ENCODE measurements around the gene DMAC2.
"Not testable (repeated sequence)": the region's sequence is repeated elsewhere in the genome, so short reads cannot be mapped to it uniquely, and the experiment has no call there.

The DMAC2 gene

GRCh38 chr19:41439441-41440222, at the start of gene DMAC2:
TSS of gene DMAC2 (minus strand) at chr19:41439912. CDS start at chr19:41439899, 13 bp downstream.
- DNase-seq (ENCODE audit: low read depth in 2 of 2, low spot score in 1 of 2): peak; percentile 88 to 90

GRCh38 chr19:41486953-41487352, 47.2 kb upstream of the DMAC2 start:
- DNase-seq (ENCODE audit: low read depth in 2 of 2, low spot score in 1 of 2): not testable (repeated sequence)

- no peak for DNase-seq (ENCODE audit: low read depth in 2 of 2, low spot score in 1 of 2)
These were observed 45.1 kb upstream of the DMAC2 start for GRCh38 chr19:41484822-41485221.

- no peak for DNase-seq (ENCODE audit: low read depth in 2 of 2, low spot score in 1 of 2)
These were observed 40.6 kb upstream of the DMAC2 start for GRCh38 chr19:41480336-41480735.

- DNase-seq (ENCODE audit: low read depth in 2 of 2, low spot score in 1 of 2): no peak
These were observed 40.1 kb upstream of the DMAC2 start for GRCh38 chr19:41479757-41480191.

GRCh38 chr19:41478875-41479756, 39.4 kb upstream of the DMAC2 start:
- no peak for DNase-seq (ENCODE audit: low read depth in 2 of 2, low spot score in 1 of 2)

- DNase-seq (ENCODE audit: low read depth in 2 of 2, low spot score in 1 of 2): no peak
These were observed 38.5 kb upstream of the DMAC2 start for GRCh38 chr19:41478171-41478570.

GRCh38 chr19:41476583-41476982, 36.9 kb upstream of the DMAC2 start:
- DNase-seq (ENCODE audit: low read depth in 2 of 2, low spot score in 1 of 2): no peak

GRCh38 chr19:41463257-41464256, 23.8 kb upstream of the DMAC2 start:
- not testable (repeated sequence) for DNase-seq (ENCODE audit: low read depth in 2 of 2, low spot score in 1 of 2)

- no peak for DNase-seq (ENCODE audit: low read depth in 2 of 2, low spot score in 1 of 2)
These were observed 22.8 kb upstream of the DMAC2 start for GRCh38 chr19:41462497-41462896.

GRCh38 chr19:41457241-41457640, 17.5 kb upstream of the DMAC2 start:
- no peak for DNase-seq (ENCODE audit: low read depth in 2 of 2, low spot score in 1 of 2)

GRCh38 chr19:41456342-41456918, 16.7 kb upstream of the DMAC2 start:
- no peak for DNase-seq (ENCODE audit: low read depth in 2 of 2, low spot score in 1 of 2)

- no peak for DNase-seq (ENCODE audit: low read depth in 2 of 2, low spot score in 1 of 2)
These were observed 16.2 kb upstream of the DMAC2 start for GRCh38 chr19:41455936-41456335.

GRCh38 chr19:41452584-41453275, 13.0 kb upstream of the DMAC2 start:
- no peak for DNase-seq (ENCODE audit: low read depth in 2 of 2, low spot score in 1 of 2)

GRCh38 chr19:41449865-41450178, 10.1 kb upstream of the DMAC2 start:
- no peak for DNase-seq (ENCODE audit: low read depth in 2 of 2, low spot score in 1 of 2)

GRCh38 chr19:41449079-41449864, 9.6 kb upstream of the DMAC2 start:
- peak; percentile 41 to 49 for DNase-seq (ENCODE audit: low read depth in 2 of 2, low spot score in 1 of 2)

- DNase-seq (ENCODE audit: low read depth in 2 of 2, low spot score in 1 of 2): no peak
These were observed 8.1 kb upstream of the DMAC2 start for GRCh38 chr19:41447732-41448332.

GRCh38 chr19:41445575-41445974, 5.9 kb upstream of the DMAC2 start:
- no peak for DNase-seq (ENCODE audit: low read depth in 2 of 2, low spot score in 1 of 2)

Measured in stimulated activated CD8-positive, alpha-beta memory T cell treated with anti-CD3 and anti-CD28 coated beads, Interleukin-4, amount 100 ng/mL, for 4 hours (primary cell).